Islet of Langerhans (tissue), 1 donor: ENCODE measurements around the gene ZNF581.

Experiments used
- FAIRE-seq: peaks from one replicate; lab custom pipeline; 2011; peaks lifted over from hg19 to GRCh38; lab: Jason Lieb, UNC

The ZNF581 gene

DNA sequence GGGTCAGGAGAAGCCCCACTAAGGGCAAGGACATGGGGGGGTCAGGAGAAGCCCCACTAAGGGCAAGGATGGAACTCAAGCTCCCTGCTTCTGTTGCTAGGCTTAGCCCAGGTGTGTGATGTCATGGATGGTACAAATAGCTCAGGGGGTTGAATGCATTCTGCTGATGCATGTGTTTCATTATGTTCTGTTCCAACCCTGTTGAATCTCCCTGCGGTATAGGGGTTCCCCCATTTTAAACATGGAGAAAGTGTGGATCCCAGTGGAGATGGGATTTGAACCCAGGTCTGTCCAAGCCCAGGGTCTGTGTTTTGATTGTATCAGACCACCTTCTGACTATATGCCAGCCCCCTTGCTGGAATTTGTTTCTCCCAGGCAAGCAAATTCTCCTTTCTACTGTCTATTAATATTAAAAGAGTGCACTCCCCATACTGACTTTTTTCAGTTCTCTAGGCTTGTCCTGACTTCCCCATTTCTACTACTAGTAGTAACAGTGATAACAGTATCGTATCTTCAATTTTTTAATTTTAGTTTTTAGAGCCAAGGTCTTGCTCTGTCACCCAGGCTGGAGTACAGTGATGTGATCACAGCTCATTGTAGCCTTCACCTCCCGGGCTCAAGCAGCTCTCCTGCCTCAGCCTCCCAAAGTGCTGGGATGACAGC, 31.3 kb upstream of the ZNF581 start:
- no peak for FAIRE-seq

DNA sequence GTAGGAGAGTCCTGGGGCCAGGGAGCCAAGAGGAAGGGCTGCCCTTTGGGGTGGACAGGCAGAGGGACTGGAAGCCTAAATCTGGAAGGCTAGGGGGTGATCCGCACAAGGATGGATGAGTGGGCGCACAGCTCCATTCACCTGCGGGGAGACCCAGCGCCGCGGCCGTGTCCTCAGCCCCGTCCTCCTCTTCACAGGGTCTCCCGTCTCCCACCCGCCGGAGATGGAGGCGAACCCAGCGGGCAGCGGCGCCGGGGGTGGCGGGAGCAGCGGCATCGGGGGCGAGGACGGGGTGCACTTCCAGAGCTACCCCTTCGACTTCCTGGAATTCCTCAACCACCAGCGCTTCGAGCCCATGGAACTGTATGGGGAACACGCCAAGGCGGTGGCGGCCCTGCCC, 30.1 kb upstream of the ZNF581 start:
- no peak for FAIRE-seq

DNA sequence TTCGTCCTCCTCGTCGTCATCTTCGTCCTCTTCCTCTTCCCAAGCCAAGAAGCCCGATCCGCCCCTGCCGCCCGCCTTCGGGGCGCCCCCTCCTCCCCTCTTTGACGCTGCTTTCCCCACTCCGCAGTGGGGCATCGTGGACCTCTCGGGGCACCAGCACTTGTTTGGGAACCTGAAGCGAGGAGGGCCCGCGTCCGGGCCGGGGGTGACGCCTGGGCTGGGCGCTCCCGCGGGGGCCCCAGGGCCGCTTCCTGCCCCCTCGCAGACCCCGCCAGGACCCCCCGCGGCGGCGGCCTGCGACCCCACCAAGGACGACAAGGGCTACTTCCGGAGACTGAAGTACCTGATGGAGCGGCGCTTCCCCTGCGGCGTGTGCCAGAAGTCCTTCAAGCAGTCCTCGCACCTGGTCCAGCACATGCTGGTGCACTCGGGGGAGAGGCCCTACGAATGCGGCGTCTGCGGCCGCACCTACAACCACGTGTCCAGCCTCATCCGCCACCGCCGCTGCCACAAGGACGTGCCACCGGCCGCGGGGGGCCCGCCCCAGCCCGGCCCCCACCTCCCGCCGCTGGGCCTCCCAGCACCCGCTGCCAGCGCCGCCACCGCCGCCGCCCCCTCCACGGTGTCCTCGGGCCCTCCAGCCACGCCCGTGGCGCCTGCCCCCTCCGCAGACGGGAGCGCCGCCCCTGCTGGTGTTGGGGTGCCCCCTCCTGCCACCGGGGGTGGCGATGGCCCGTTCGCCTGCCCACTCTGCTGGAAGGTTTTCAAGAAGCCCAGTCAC, 29.3 kb upstream of the ZNF581 start:
- FAIRE-seq: no peak

DNA sequence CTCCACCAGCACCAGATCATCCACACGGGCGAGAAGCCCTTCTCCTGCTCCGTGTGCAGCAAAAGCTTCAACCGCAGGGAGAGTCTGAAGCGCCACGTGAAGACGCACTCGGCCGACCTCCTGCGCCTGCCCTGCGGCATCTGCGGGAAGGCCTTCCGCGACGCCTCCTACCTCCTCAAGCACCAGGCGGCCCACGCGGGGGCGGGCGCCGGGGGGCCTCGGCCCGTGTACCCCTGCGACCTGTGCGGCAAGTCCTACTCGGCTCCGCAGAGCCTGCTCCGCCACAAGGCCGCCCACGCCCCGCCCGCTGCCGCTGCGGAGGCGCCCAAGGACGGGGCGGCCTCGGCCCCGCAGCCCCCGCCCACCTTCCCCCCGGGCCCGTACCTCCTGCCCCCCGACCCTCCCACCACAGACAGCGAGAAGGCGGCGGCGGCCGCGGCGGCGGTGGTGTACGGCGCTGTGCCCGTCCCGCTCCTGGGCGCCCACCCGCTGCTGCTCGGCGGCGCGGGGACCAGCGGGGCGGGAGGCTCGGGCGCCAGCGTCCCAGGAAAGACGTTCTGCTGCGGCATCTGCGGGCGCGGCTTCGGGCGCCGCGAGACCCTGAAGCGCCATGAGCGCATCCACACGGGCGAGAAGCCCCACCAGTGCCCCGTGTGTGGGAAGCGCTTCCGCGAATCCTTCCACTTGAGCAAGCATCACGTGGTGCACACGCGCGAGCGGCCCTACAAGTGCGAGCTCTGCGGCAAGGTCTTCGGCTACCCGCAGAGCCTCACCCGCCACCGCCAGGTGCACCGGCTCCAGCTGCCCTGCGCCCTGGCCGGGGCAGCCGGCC, 28.5 kb upstream of the ZNF581 start:
- FAIRE-seq: no peak

DNA sequence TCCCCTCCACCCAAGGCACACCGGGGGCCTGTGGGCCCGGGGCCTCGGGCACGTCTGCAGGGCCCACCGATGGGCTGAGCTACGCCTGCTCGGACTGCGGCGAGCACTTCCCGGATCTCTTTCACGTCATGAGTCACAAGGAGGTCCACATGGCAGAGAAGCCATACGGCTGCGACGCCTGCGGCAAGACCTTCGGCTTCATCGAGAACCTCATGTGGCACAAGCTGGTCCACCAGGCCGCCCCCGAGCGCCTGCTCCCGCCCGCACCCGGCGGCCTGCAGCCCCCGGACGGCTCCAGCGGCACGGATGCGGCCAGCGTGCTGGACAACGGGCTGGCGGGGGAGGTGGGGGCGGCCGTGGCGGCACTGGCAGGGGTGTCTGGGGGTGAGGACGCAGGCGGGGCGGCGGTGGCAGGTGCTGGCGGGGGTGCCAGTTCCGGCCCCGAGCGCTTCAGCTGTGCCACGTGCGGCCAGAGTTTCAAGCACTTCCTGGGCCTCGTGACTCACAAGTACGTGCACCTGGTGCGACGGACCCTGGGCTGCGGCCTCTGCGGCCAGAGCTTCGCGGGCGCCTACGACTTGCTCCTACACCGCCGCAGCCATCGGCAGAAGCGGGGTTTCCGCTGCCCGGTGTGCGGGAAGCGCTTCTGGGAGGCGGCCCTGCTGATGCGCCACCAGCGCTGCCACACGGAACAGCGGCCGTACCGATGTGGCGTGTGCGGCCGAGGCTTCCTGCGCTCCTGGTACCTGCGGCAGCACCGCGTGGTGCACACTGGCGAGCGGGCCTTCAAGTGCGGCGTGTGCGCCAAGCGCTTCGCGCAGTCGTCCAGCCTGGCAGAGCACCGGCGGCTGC, 27.7 kb upstream of the ZNF581 start:
- FAIRE-seq: no peak

DNA sequence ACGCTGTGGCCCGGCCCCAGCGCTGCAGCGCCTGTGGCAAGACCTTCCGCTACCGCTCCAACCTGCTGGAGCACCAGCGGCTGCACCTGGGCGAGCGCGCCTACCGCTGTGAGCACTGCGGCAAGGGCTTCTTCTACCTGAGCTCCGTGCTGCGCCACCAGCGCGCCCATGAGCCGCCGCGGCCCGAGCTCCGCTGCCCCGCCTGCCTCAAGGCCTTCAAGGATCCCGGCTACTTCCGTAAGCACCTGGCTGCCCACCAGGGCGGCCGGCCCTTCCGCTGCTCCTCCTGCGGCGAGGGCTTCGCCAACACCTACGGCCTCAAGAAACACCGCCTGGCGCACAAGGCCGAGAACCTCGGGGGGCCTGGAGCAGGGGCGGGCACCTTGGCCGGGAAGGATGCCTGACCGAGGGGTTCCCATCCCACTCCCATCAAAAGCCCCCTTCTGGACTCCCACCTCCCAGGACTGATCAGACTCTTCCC, 27.0 kb upstream of the ZNF581 start:
- no peak for FAIRE-seq

DNA sequence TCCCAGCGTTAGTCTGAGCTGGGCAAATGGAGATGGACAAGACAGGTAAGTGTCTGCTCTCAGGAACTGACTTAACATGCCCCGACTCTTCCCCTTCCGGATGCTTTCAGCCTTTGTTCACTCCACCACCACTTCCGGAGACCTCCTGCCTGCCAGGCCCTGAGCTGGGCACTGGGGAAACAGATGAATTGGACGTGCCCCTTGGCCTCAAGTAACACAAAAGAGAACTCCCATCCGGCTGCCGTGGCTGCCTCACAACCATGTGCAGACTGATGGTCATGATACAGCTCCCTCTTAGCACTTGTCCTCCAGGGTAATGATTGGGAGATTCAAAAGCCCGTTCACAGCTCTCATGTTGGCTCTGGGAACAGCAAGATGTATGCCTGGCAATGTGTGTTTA, 26.0 kb upstream of the ZNF581 start:
- no peak for FAIRE-seq

DNA sequence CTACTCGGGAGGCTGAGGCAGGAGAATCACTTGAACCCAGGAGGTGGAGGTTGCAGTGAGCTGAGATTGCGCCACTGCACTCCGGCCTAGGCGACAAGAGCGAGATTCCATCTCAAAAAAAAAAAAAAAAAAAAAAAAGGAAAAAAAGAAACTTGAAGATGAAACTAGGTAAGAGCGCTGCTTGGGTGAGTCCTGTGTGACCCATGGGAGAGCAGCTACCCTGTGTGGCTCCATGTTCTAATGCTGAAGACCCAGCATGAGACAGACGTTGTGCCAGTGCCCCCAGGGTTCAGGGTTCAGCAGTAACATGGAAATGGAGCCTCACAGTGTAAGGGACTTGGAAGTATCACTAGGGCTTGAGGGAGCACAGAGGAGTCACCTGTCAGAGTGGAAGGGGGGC, 25.0 kb upstream of the ZNF581 start:
- FAIRE-seq: no peak

DNA sequence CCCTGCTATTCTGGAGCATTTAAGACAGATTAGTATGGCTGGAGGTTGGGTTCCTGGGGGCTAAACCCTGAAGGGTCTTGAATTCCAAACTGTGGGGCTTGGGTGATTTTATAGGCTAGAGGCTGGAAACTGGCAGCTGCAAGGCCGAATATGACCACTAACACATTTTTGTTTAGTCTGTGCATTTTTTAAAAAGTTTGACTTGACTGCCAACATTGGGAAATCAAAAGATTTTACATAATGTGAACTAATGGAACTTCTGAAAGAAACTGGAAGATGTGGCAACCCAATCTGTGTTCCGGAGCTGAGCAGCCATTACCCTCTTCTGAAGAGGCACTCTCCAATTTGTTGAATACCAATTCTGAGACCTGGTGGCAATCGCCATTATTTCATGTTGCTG, 24.2 kb upstream of the ZNF581 start:
- no peak for FAIRE-seq

DNA sequence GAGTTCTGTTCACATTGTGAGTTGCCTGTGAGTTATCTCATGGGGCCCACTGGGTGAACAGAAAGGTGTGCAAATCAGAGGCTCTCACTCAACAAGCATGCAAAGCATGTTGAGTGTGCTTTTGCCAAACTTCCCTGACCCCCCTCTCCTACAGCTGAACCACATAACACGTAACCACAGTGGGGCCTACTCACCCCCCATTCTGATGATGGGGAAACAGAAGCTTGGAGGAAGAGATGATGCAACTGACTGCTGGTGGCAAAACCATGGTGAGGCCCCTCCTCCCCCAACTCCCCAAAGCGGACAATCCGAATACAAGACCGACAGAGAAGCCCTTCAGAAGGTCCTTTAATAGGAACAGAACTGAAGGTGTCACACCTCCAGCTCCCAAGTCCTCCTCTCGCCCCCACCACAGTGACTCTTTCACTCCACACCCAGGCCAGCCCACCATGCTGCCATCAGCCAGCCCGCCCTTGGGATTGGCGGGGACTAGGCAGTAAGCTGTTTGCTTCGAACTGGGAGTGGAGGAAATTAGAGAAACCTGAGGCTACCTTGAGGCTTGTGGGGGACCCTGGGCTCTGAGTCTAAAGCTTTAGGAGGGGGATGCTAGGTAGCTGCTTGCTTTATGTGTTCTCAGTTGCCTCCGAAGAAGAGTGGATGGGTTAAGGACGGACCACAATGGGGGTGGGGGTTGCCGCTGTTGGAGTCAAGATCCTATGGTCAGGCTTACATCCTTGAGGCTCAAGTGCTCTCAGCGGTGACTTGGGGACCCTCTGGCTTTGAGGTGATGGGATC, 22.8 kb upstream of the ZNF581 start:
- no peak for FAIRE-seq

DNA sequence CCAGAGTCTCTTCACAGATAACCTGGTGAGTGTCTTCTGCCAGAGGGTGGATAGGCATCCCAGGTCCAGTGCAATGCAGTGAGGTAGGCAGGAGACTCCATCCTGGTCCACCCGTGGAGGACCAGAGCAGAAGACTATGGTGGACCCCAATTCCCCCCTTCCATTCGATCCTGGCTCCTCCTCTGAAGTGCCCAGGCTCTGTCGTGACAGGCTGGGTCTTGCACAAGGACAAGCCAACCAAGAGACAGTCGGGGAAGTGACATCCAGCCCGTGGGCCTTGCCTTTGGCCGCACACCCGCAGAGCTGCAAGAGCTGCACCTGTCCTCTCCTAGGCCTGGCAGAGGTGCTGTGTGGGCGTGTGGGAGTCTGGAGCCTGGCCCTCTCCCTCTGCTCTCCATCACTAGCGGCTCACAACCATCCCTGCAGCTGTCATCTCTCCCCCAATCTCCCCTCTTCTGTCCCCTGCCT, 22.2 kb upstream of the ZNF581 start:
- FAIRE-seq: no peak

DNA sequence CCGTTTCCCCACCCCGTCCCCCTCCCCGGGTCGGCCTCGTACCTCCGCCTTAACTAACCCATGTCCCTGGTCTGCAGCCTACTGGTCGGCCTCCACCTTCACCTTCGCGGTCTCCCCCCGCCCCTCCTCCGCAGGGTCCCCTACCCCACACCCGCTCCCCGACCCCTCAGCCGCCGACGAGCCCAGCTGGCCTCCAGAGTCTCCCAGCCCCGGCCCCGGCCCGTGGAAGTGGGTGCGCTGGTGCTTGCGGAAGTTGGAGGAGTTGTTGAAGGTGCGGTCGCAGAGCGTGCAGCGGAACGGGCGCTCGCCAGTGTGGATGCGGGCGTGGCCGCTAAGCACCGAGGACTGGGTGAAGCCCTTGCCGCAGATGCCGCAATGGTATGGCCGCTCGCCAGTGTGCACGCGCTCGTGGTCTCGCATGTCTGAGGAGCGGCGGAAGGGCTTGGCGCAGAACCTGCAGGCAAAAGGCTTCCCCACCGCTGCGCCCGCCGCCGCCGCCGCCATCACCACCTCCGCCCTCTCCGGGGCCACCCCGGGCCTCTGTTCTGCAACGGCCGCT, 21.7 kb upstream of the ZNF581 start:
- FAIRE-seq: no peak

DNA sequence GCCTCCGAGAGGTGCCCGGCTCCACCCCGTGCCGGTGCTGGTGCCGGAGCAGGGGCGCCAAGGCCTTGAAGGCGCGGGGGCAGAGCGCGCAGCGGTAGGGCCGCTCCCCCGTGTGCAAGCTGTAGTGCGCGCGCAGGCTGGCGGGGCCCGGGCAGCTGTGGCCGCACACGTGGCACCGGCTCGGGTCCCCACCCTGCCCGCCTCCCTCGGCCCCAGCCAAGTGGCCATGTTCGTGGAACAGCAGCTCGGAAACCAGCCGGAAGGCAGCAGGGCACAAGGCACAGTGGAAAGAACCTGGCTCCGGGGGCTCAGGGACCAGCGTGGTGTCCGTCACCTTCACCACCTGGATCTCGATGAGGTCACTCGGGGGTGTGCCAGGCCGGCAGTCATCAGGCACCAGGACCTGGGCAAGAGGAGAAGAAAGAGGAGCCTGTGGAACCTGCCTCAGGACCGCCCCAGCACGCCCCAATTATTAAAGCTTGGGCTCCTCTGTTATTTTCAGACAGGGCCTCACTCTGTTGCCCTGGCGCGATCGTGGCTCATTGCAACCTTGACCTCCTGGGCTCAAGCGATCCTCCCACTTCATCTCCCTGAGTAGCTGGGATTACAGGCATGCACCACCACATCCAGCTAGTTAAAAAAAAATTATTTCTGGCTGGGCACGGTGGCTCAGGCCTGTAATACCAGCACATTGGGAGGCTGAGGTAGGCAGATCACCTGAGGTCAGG, 21.0 kb upstream of the ZNF581 start:
- no peak for FAIRE-seq

DNA sequence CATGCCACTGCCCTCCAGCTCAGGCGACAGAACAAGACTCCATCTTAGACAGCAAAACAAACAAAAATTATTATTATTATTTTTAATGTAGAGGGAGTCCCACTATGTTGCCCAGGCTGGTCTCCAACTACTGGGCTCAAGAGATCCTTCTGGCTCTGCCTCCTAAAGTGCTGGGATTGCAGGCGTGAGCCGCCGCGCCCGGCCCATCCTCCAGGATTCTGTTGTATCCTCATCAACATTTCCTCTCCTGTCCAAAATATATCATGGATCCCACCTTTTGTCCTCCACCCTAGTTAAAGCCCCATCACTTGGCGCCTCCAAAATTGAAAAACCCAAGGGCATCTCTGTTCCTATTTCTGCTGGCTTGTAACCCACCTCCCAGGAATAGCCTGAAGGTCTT, 20.3 kb upstream of the ZNF581 start:
- no peak for FAIRE-seq

DNA sequence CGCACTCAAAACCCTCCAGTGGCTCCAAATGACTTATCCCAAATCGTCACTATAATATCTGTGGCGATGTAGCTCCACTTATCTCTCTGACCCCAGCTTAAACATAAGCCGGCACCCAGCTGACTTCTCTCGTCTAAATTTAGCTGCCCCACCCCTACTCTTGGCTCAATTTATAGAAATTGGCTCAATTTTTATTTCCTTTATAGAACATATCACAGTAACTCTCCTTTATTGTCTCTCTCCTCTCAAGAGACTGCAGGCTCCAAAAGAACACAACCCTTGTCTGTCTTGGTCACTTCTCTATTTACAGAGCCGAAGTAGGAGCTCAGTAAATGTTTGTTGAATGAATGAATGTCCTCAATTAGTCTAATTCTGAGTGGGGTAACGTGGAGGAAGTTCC, 19.9 kb upstream of the ZNF581 start:
- FAIRE-seq: no peak

DNA sequence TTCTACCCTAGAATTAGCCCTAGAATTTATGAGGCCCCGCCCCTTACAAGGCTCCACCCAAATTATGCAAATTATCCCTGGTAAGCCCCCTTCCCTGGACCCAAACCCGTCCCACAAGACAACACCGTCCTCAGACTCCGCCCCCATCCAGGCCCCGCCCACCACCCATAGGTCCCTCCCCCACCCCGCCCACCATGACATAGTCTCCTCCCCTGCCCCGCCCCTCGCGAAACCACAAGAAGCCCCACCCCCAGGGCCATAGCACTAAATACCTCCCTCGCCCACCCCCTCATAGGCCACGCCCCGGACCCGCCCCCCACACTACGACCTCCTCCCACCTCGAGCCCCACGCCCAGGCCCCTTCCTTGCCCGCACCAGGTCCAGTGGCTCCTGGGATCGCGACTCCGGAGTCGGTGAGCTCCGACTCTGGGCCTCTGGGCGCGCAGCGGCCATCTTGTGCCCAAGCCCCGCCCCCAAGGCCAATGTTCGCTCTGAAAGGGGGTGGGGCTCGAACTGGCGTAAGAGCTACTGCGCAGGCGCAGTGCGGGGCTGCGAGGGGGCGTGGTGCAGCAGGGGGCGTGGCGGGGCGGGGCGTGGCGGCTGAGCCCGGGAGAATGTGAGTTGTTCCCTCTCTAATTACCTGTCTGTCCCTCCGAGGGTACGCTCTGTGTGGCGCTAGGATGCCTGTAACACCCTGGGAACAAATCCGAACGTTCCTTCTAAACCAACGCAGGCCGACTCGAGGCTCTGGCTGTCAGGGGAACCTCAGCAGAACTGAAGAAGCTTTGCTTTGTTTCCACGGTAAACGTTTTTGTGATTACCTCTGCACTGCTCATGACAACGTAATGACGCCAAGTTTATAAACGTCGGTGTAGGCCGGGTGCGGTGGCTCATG, 19.1 kb upstream of the ZNF581 start, which contains the start of gene ZNF784:
Gene ZNF784 (minus strand): TSS at position 458 of the 895 bp plus-strand sequence. CDS start 5 bp downstream, at position 453.
- FAIRE-seq: no peak

DNA sequence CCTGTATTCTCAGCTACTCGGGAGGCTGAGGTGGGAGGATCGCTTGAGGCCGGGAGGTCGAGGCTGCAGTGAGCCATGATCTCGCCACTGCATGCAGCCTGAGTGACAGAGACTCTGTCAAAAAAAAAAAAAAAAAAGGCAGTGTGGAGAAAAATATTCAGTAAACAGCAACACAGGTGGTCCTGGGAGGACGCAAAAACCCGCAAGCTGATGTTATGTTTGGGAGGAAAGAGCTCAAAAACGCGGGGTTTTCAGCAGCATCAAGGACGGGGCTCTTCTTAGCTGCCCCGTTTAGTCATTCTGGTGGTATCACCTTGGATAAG, 18.5 kb upstream of the ZNF581 start:
- FAIRE-seq: no peak

DNA sequence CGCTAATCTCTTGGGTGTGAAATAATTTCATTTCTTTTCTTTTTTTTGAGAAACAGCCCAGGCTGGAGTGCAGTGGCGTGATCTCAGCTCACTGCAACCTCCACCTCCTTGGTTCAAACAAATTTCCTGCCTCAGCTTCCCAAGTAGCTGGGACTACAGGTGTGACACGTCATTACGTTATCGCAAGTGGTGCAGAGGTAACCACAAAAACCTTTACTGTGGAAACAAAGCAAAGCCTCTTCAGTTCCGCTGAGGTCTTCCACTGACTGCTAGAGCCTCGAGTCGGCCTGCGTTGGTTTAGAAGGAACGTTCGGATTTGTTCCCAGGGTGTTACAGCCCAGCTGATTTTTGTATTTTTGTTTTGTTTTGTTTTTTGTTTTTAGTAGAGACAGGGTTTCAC, 17.1 kb upstream of the ZNF581 start:
- no peak for FAIRE-seq

DNA sequence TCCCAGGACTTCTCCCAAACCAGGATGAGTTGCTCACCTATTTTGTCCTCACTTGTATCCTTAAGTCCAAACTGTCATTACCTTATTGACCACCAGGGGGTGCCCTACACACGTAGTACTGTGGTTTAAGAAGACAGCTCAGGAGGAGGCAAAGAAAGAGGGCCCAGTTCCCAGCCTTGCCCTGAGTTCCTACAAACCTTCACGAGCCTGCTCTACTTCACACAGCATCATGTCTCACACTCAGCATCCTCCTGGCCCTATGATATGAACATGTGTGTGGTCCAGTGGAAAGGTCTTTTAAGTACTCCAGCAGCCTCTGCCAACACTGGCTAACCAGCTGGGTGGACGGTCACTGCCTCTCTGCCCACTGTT, 11.0 kb upstream of the ZNF581 start:
- FAIRE-seq: peak; percentile 33
